Astrocyte (in vitro differentiated cells and primary cell): ENCODE results near the gene CROCC. TPM values are rescaled to one million over a fixed set of nuclear protein-coding genes. Genes with fewer than 3 reads are reported as not detected.

Experiments used
- DNase-seq: peaks from one replicate; pipeline ENCODE4 v3.0.0-alpha.2; 2010; ENCODE audit warnings: low read depth
- FAIRE-seq: peaks from 2 replicates; lab custom pipeline; 2011; peaks lifted over from hg19 to GRCh38; lab: Jason Lieb, UNC
- H2AFZ ChIP-seq: 2 replicates; pipeline ENCODE4 v1.6.0; 2012; ENCODE audit warnings: low read depth, low read length, inconsistent platforms
- H3K27ac ChIP-seq: 2 replicates; pipeline ENCODE4 v1.5.1; 2011; ENCODE audit warnings: low read depth, low read length, inconsistent platforms
- H3K27me3 ChIP-seq: 2 replicates; pipeline ENCODE4 v1.6.0; 2011; ENCODE audit warnings: low read length, inconsistent platforms; ENCODE audit not compliant: insufficient read depth
- H3K36me3 ChIP-seq: 2 replicates; pipeline ENCODE4 v1.5.1; 2011; ENCODE audit warnings: low read length, inconsistent platforms; ENCODE audit not compliant: insufficient read depth
- H3K4me1 ChIP-seq: 2 replicates; pipeline ENCODE4 v1.5.1; 2011; ENCODE audit warnings: low read length, inconsistent platforms; ENCODE audit not compliant: insufficient read depth
- H3K4me2 ChIP-seq: 2 replicates; pipeline ENCODE4 v1.6.0; 2012; ENCODE audit warnings: low read length, inconsistent platforms
- H3K4me3 ChIP-seq: 2 replicates; pipeline ENCODE4 v1.5.1; 2011; ENCODE audit warnings: low read depth, mild to moderate bottlenecking, low read length, inconsistent platforms; ENCODE audit not compliant: insufficient read depth
- H3K79me2 ChIP-seq: 2 replicates; pipeline ENCODE4 v1.6.0; 2012; ENCODE audit warnings: mild to moderate bottlenecking, low read length, inconsistent platforms; ENCODE audit not compliant: insufficient read depth
- H3K9ac ChIP-seq: 2 replicates; pipeline ENCODE4 v1.6.0; 2012; ENCODE audit warnings: mild to moderate bottlenecking, low read length, inconsistent platforms
- H3K9me3 ChIP-seq: 2 replicates; pipeline ENCODE4 v1.5.1; 2012; ENCODE audit warnings: low read depth, mild to moderate bottlenecking, low read length, inconsistent platforms; ENCODE audit not compliant: insufficient read depth
- H4K20me1 ChIP-seq: 2 replicates; pipeline ENCODE4 v1.6.0; 2012; ENCODE audit warnings: low read length, inconsistent platforms; ENCODE audit not compliant: insufficient read depth
- H3K27ac Mint-ChIP-seq: one replicate; pipeline ENCODE4 v1.8.0; 2021; ENCODE audit warnings: mild to moderate bottlenecking, mixed read lengths; ENCODE audit not compliant: unreplicated experiment
- H3K27me3 Mint-ChIP-seq: one replicate; pipeline ENCODE4 v1.8.0; 2021; ENCODE audit warnings: low read depth, mixed read lengths; ENCODE audit not compliant: unreplicated experiment
- H3K36me3 Mint-ChIP-seq: one replicate; pipeline ENCODE4 v1.8.0; 2021; ENCODE audit warnings: low read depth, mixed read lengths; ENCODE audit not compliant: unreplicated experiment
- H3K4me1 Mint-ChIP-seq: one replicate; pipeline ENCODE4 v1.8.0; 2021; ENCODE audit warnings: low read depth, mixed read lengths; ENCODE audit not compliant: unreplicated experiment
- H3K4me3 Mint-ChIP-seq: one replicate; pipeline ENCODE4 v1.8.0; 2021; ENCODE audit warnings: mild to moderate bottlenecking, moderate library complexity, mixed read lengths; ENCODE audit not compliant: unreplicated experiment
- H3K9me3 Mint-ChIP-seq: one replicate; pipeline ENCODE4 v1.8.0; 2021; ENCODE audit warnings: mild to moderate bottlenecking, mixed read lengths; ENCODE audit not compliant: unreplicated experiment
- CTCF ChIP-seq: IDR thresholded peaks from 2 replicates; pipeline ENCODE4 v1.5.1; 2011; ENCODE audit warnings: low read depth, mild to moderate bottlenecking, inconsistent platforms, low read length, moderate library complexity; ENCODE audit not compliant: insufficient read depth
- EZH2 ChIP-seq: IDR thresholded peaks from 2 replicates; pipeline ENCODE4 v1.6.1; 2012; ENCODE audit warnings: mild to moderate bottlenecking, low read length, inconsistent platforms; ENCODE audit not compliant: insufficient read depth
- total RNA-seq: library from RNA; stranded (reverse); gene quantifications from 2 replicates; pipeline ENCODE4 v1.2.1, GENCODE V29; 2021

The CROCC gene
- total RNA-seq, 1 donor from 2014 or later: 12.1 TPM

GRCh38 chr1:16993521-16994038 is 71.8 kb downstream of the CROCC start:
- Histone ChIP-seq H3K79me2 (no peaks in the 10 kb centered on the region), H3K4me2 (no peak overlapping the region), H3K4me1 (no peaks in the 10 kb centered on the region), H3K4me3 (no peak overlapping the region), H4K20me1 (no peaks in the 10 kb centered on the region), H3K36me3 (no peaks in the 10 kb centered on the region), H3K9ac (no peak overlapping the region), H3K27me3 (no peaks in the 10 kb centered on the region), H2AFZ (no peak overlapping the region), H3K9me3 (no peaks in the 10 kb centered on the region), H3K27ac (no peak overlapping the region)
- Mint-ChIP-seq H3K36me3 (peaks cover 18% of the 10 kb centered on the region), H3K9me3 (peaks cover 1% of the 10 kb centered on the region), H3K4me3 (no peak overlapping the region), H3K4me1 (no peaks in the 10 kb centered on the region), H3K27me3 (no peaks in the 10 kb centered on the region), H3K27ac (no peak overlapping the region)
- FAIRE-seq: no peak
- no peak for TF ChIP-seq EZH2
- TF ChIP-seq CTCF: no peak
- DNase-seq: no peak

- Mint-ChIP-seq H3K27ac (no peak overlapping the region), H3K4me3 (no peak overlapping the region), H3K27me3 (no peaks in the 10 kb centered on the region), H3K9me3 (no peaks in the 10 kb centered on the region), H3K36me3 (peaks cover 23% of the 10 kb centered on the region), H3K4me1 (no peaks in the 10 kb centered on the region)
- Histone ChIP-seq H3K9me3 (no peaks in the 10 kb centered on the region), H3K27me3 (no peaks in the 10 kb centered on the region), H3K79me2 (no peaks in the 10 kb centered on the region), H3K9ac (no peak overlapping the region), H2AFZ (no peak overlapping the region), H3K36me3 (no peaks in the 10 kb centered on the region), H3K27ac (no peak overlapping the region), H3K4me1 (no peaks in the 10 kb centered on the region), H3K4me2 (no peak overlapping the region), H3K4me3 (no peak overlapping the region), H4K20me1 (peaks cover 5% of the 10 kb centered on the region)
- DNase-seq: no peak
- no peak for FAIRE-seq
- TF ChIP-seq CTCF (no peak), EZH2 (no peak)
Measured at GRCh38 chr1:16996845-16997244, 75.1 kb downstream of the CROCC start.

- Histone ChIP-seq H3K4me1 (peaks cover 4% of the 10 kb centered on the region), H3K27me3 (no peaks in the 10 kb centered on the region), H4K20me1 (peaks cover 17% of the 10 kb centered on the region), H2AFZ (no peak overlapping the region), H3K36me3 (peaks cover 5% of the 10 kb centered on the region), H3K9ac (no peak overlapping the region), H3K9me3 (no peaks in the 10 kb centered on the region), H3K4me3 (no peak overlapping the region), H3K79me2 (no peaks in the 10 kb centered on the region), H3K27ac (no peak overlapping the region), H3K4me2 (no peak overlapping the region)
- no peaks in the 10 kb centered on the region for H3K4me1 Mint-ChIP-seq
- H3K27me3 Mint-ChIP-seq: no peaks in the 10 kb centered on the region
- no peaks in the 10 kb centered on the region for H3K9me3 Mint-ChIP-seq
- H3K4me3 Mint-ChIP-seq: no peak overlapping the region
- DNase-seq (no peak), FAIRE-seq (no peak)
- TF ChIP-seq CTCF: no peak
- TF ChIP-seq EZH2: no peak
- H3K36me3 Mint-ChIP-seq: peaks cover 28% of the 10 kb centered on the region
- H3K27ac Mint-ChIP-seq: no peak overlapping the region
Measured at GRCh38 chr1:16998589-16998988, 76.9 kb downstream of the CROCC start.
